Ovary (tissue), 3 donors: ENCODE data around the gene TRAF2.

Experiments
- CTCF ChIP-seq, 3 donors: fragments of 450-650 bp in 2 of 3; fragments of 200-600 bp in 1 of 3; IDR thresholded peaks; one replicate each; pipeline versions ENCODE4 v1.5.1 to v1.8.0; 2016 to 2022; ENCODE audit warnings: antibody characterized with exemption in 3 of 3, mild to moderate bottlenecking in 1 of 3
- EP300 ChIP-seq: sonication (generic); formaldehyde crosslinking; IDR thresholded peaks from one replicate; pipeline ENCODE4 v1.6.1; 2017; ENCODE audit warnings: antibody characterized with exemption
- POLR2A ChIP-seq: fragments of 450-650 bp; IDR thresholded peaks from one replicate; pipeline ENCODE4 v1.6.1; 2017; ENCODE audit warnings: antibody characterized with exemption, mild to moderate bottlenecking, moderate library complexity
- donor health status: DM: no; HTN: no; CAD: no.

DNA sequence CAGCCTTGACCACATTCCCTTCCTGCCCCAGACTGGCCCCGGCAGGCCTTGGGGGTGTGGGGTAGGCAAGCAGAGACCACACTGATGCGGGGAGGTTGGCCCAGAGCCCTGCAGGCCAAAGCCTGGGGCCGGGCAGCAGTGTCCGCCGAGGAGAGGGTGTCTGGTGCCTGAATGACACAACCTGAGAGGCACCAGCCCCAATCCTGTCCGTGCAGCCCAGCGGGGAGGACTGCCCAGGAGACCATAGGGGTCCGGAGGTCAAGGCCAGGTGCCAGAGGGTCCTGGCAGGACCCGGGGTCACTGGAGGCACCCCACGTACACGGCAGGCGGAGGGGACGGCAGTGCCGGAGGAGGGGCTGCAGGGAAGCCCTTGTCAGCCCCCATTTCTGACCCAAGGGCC is 85.4 kb downstream of the TRAF2 start:
- no peak for TF ChIP-seq POLR2A
- no peak for TF ChIP-seq CTCF (IDR thresholded peaks at IDR 0.05)
- no peak for TF ChIP-seq EP300
